ENCODE data around the gene PTPRO. TPM values are rescaled to one million over a fixed set of nuclear protein-coding genes. Genes with fewer than 3 reads are reported as not detected.

Gene PTPRO
- total and polyA plus RNA-seq, 12 donors = 0.21 to 5.4 (median 0.64) TPM; not detected in 1

GRCh38 chr12:15546102-15546701, 223.9 kb downstream of the PTPRO start:
- WGBS, 2 donors = 81 to 91% methylated on average over 1 of the region's 1 CpG
- Histone ChIP-seq H3K4me3 (peak overlapping the region in 4 of 10 donors; percentile 3 to 42 (median 12)), H3K9me3 (no peaks in the 10 kb centered on the region), H3K36me3 (no peaks in the 10 kb centered on the region), H3K27me3 (no peaks in the 10 kb centered on the region), H3K4me1 (peaks cover 0 to 32% (median 0%) of the 10 kb centered on the region in 9 donors), H3K27ac (peak overlapping the region in 5 of 10 donors; percentile 3 to 81 (median 17))
- peak in 2 of 8 donors; percentile 42 to 46 for ATAC-seq
- no peak for DNase-seq
- no peak for TF ChIP-seq CTCF (IDR thresholded peaks at IDR 0.05)
- intact Hi-C loops (cut with DNase I) = no loop called here

- ATAC-seq (no peak), DNase-seq (no peak)
- no peak for TF ChIP-seq CTCF (IDR thresholded peaks at IDR 0.05)
- Histone ChIP-seq H3K4me3 (peak overlapping the region in 6 of 10 donors; percentile 2 to 42 (median 8)), H3K27me3 (no peaks in the 10 kb centered on the region), H3K27ac (peak overlapping the region in 2 of 10 donors; percentile 3 to 81), H3K36me3 (no peaks in the 10 kb centered on the region), H3K9me3 (no peaks in the 10 kb centered on the region), H3K4me1 (peaks cover 0 to 32% (median 0%) of the 10 kb centered on the region in 9 donors)
- intact Hi-C loops (cut with DNase I) = no loop called here
- WGBS, 2 donors = 87 to 93% methylated on average over 5 of the region's 5 CpGs
Measured at GRCh38 chr12:15547063-15547462, 224.8 kb downstream of the PTPRO start.

- no peak for ATAC-seq
- no peaks in the 10 kb centered on the region for H3K27me3 ChIP-seq
- DNase-seq = no peak
- intact Hi-C loops (cut with DNase I) = no loop called here
- peaks cover 0 to 32% (median 0%) of the 10 kb centered on the region in 9 donors for H3K4me1 ChIP-seq
- no peak for TF ChIP-seq CTCF (IDR thresholded peaks at IDR 0.05)
- H3K36me3 ChIP-seq = no peaks in the 10 kb centered on the region
- H3K4me3 ChIP-seq = peak overlapping the region in 4 of 10 donors; percentile 2 to 42 (median 4)
- H3K27ac ChIP-seq = peak overlapping the region in 1 of 10 donors; percentile 81
- no peaks in the 10 kb centered on the region for H3K9me3 ChIP-seq
- 93 to 100% methylated on average over 1 of the region's 1 CpG for WGBS, 2 donors
Measured at GRCh38 chr12:15547691-15548090, 225.4 kb downstream of the PTPRO start.

GRCh38 chr12:15550793-15551192, 228.5 kb downstream of the PTPRO start:
- 50 to 60% methylated on average over 4 of the region's 4 CpGs for WGBS, 2 donors
- H3K9me3 ChIP-seq = no peaks in the 10 kb centered on the region
- DNase-seq = no peak
- no peak for TF ChIP-seq CTCF (IDR thresholded peaks at IDR 0.05)
- no peak overlapping the region for H3K4me3 ChIP-seq
- H3K27ac ChIP-seq = no peak overlapping the region
- H3K27me3 ChIP-seq = no peaks in the 10 kb centered on the region
- intact Hi-C loops (cut with DNase I) = no loop called here
- ATAC-seq = no peak
- peaks cover 0 to 15% (median 0%) of the 10 kb centered on the region in 9 donors for H3K4me1 ChIP-seq
- no peaks in the 10 kb centered on the region for H3K36me3 ChIP-seq

Data from heart right ventricle (tissue), 16 donors.